HL-60 (cell line): ENCODE data around the gene F2RL3.

Experiments
- CTCF ChIP-seq: IDR thresholded peaks from one replicate; pipeline ENCODE4 v1.5.1; 2011; ENCODE audit warnings: low read length, control low read depth, inconsistent platforms; ENCODE audit not compliant: insufficient read depth
- POLR2AphosphoS5 ChIP-seq: IDR thresholded peaks from 2 replicates; pipeline ENCODE4 v1.6.1; 2012; ENCODE audit warnings: low read depth
- REST ChIP-seq: IDR thresholded peaks from 2 replicates; pipeline ENCODE4 v1.6.1; 2012; ENCODE audit warnings: low read depth; ENCODE audit not compliant: insufficient replicate concordance
- SPI1 ChIP-seq: IDR thresholded peaks from 2 replicates; pipeline ENCODE4 v1.6.1; 2012; ENCODE audit warnings: low read depth, mild to moderate bottlenecking, borderline replicate concordance

GRCh38 chr19:16908759-16909158 lies 20.0 kb downstream of the F2RL3 start:
- TF ChIP-seq CTCF: no peak
- TF ChIP-seq POLR2AphosphoS5: no peak
- no peak for TF ChIP-seq SPI1
- TF ChIP-seq REST: no peak
